ENCODE measurements around the gene FAM163B.

Gene FAM163B

GRCh38 chr9:133577737-133578112, 31.5 kb downstream of the FAM163B start:
- no peak for TF ChIP-seq ESRRG (CRISPR knock-in tag; IDR thresholded peaks at IDR 0.05)
- no peak for TF ChIP-seq TSHZ2 (CRISPR knock-in tag; IDR thresholded peaks at IDR 0.05)
- ATAC-seq = no peak

- TF ChIP-seq OSR1 (CRISPR knock-in tag; IDR thresholded peaks at IDR 0.05) (no peak), TCF4 (CRISPR knock-in tag; IDR thresholded peaks at IDR 0.05; ENCODE audit: borderline replicate concordance) (no peak), ESRRG (CRISPR knock-in tag; IDR thresholded peaks at IDR 0.05) (no peak), TSHZ2 (CRISPR knock-in tag; IDR thresholded peaks at IDR 0.05) (no peak), GLIS3 (CRISPR knock-in tag; IDR thresholded peaks at IDR 0.05) (no peak), ZFP30 (CRISPR knock-in tag; IDR thresholded peaks at IDR 0.05) (no peak), PPARA (CRISPR knock-in tag; IDR thresholded peaks at IDR 0.05; ENCODE audit: borderline replicate concordance) (no peak), ARNTL (CRISPR knock-in tag; IDR thresholded peaks at IDR 0.05; ENCODE audit: borderline replicate concordance, low read depth) (no peak), ZFP3 (CRISPR knock-in tag; IDR thresholded peaks at IDR 0.05) (no peak), RARB (CRISPR knock-in tag; IDR thresholded peaks at IDR 0.05) (no peak), CREB5 (CRISPR knock-in tag; IDR thresholded peaks at IDR 0.05; ENCODE audit: low read depth) (no peak), SNAI2 (CRISPR knock-in tag; IDR thresholded peaks at IDR 0.05) (no peak), TOX (CRISPR knock-in tag; IDR thresholded peaks at IDR 0.05; ENCODE audit: borderline replicate concordance) (no peak), ZNF8 (CRISPR knock-in tag; IDR thresholded peaks at IDR 0.05) (no peak), ZNF565 (CRISPR knock-in tag; conservative IDR thresholded peaks at IDR 0.05; ENCODE audit: low read depth) (no peak), CSRNP3 (CRISPR knock-in tag; IDR thresholded peaks at IDR 0.05) (no peak), PATZ1 (CRISPR knock-in tag; IDR thresholded peaks at IDR 0.05; ENCODE audit: borderline replicate concordance) (no peak), ISL1 (CRISPR knock-in tag; IDR thresholded peaks at IDR 0.05) (no peak)
- no peak for ATAC-seq
Measured at GRCh38 chr9:133576875-133577736, 32.1 kb downstream of the FAM163B start.
